RCC 7860 (cell line): ENCODE results near the gene PIK3C2G.
A peak's percentile ranks its signal among the peaks of the same experiment; 100 is the strongest.

Experiments
- DNase-seq: peaks from one replicate; pipeline ENCODE4 v3.0.0-alpha.2; 2015; ENCODE audit warnings: low spot score
- FAIRE-seq: peaks from 2 replicates; lab custom pipeline; 2012; peaks lifted over from hg19 to GRCh38; lab: Jason Lieb, UNC

PIK3C2G gene

GRCh38 chr12:18270958-18271460 is 9.7 kb downstream of the PIK3C2G start:
- FAIRE-seq = no peak
- DNase-seq = no peak

DNA sequence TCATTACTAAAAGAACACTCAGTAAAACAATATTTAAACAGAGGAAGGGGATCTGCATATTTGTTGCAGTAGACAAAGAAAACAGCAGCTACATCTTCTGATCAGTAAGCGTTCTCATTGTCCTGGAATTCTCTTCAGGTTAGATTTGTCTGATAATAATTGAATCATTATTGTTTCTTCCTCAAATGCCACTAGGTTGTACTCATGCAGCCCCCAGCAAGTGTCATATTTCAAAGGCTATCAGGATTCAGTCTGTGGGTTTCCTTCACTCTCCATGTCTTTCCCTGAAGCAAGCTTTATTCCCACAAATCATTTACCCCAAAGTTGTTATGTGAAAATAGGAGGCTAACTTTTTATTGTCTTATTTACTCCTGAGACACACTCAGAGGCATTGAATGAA is 14.7 kb downstream of the PIK3C2G start:
- FAIRE-seq (no peak), DNase-seq (peak; percentile 60)

- FAIRE-seq = no peak
Observed at GRCh38 chr12:18277196-18277595, 15.9 kb downstream of the PIK3C2G start.

DNA sequence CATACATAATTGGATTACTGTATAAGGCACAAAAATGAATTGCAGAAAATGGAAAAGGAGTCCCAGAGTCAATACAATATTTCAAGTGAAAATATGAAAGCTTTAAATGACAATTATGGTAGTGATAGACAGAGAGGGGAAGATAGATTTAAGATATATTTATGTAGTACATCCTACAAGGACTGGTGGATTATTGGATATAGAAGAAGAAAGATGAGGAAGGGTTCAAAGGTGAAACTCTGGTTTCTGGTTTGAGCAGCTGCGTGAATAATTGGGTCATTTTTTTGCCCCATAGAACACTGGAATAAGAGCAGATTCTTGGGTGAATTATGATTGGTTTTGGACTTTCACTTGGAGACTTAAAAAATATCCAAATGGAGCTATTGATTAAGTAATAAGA is 19.4 kb downstream of the PIK3C2G start:
- DNase-seq (no peak), FAIRE-seq (no peak)

More at GRCh38 chr12:18277196-18277595, 15.9 kb downstream of the PIK3C2G start:
- DNase-seq = no peak

DNA sequence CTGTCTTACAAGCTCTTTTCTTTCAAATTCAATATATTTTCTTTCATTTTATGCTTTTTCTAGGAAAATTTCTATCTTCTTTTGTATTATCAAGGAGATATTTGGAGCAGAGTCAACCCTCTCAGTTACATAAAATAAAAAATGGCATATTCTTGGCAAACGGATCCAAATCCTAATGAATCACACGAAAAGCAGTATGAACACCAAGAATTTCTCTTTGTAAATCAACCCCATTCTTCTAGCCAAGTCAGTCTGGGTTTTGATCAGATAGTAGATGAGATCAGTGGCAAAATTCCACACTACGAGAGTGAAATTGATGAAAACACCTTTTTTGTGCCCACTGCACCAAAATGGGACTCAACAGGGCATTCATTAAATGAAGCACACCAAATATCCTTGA is 20.6 kb downstream of the PIK3C2G start:
- no peak for DNase-seq
- no peak for FAIRE-seq

DNA sequence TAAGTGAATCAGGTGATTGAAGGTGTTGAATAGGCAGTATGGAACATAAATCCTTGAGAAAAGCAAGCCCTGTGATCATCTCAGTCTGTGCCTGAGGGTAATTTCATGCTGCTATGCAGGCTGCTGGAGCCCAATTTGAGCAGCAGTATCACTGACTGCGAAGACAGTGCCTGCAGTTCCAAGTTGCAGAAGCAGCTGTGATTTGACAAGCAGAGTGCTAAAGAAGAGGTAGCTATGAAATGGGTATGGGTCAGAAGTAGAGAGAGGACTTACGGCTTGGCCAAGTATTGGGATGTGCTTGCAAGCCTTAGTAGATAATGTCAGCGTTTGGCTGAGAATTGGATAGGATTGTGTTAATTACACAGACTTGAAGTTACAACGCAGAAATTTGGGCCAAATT is 22.5 kb downstream of the PIK3C2G start:
- DNase-seq (no peak), FAIRE-seq (no peak)

DNA sequence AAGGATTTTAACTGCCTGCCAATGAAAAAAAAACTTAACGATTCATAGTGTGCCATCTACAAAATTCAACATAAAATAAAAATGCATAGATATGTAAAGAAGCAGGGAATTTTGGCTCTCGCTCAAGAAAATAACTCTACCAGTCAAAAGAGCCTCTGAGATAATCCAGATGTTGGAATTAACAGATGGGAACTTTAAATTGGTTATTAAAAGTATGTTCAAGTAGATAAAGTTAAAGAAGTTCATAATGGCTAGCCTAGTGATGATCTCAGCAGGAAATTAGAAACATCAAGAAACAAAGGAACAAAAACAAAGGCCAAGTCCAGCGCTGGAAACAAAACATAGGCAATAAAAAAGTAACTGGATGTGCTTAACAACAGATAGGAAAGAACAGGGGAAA is 23.1 kb downstream of the PIK3C2G start:
- DNase-seq (no peak), FAIRE-seq (no peak)

- no peak for FAIRE-seq
Observed at GRCh38 chr12:18285161-18285560, 23.8 kb downstream of the PIK3C2G start.

GRCh38 chr12:18290386-18290785 is 29.1 kb downstream of the PIK3C2G start:
- DNase-seq = no peak
- no peak for FAIRE-seq

More at GRCh38 chr12:18285161-18285560, 23.8 kb downstream of the PIK3C2G start:
- DNase-seq = no peak

DNA sequence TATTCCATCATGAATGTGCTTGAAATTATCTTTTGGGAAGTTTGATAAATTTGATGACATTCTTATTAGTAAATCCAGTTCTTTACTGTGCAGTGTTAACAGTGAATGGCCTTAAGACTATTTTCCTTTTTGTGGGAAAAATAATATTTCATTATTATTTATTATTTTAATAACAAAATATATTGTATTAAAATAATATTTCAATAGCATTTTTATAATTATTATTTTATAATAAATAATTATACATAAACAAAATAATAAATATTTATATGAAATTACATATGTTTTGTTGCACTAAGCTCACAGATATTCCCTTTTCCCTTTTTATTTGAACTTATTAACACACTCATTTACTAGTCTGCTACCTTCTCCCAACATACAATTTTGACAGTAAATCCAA is 33.6 kb downstream of the PIK3C2G start:
- peak; percentile 64 for FAIRE-seq

DNA sequence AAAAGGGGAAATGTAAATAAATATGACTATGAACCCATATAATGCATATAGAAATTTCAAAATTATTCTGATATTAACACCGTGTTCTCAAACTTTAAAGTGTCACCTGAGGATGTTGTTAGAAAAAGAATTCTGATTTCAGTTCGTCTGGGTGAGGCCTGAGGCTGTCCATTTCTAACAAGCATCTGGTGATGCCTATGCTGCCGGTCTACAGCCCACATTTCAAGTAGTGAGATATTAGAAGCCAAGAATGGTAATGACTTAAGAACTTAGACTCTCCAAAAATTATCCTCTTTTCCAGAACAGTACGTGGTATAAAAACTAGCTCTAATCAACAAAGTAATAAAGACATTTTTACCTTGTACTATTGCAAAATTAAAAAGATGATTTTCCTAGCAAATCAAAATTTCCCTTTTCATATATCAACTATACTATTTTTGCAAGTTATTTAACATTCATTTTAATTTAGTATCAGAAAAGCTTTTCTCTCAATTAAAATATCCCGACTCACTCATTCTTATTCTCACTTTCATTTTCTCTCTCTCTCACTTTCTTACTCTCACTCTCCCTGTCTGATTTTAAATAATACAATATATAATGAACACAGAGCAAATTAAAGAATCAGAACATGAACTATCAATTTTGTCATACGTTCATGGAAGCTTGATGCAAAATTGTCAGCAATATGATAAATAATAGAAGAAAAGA is 35.0 kb downstream of the PIK3C2G start:
- FAIRE-seq (peak; percentile 16), DNase-seq (no peak)

More for the DNA sequence above, 33.6 kb downstream of the PIK3C2G start:
- no peak for DNase-seq

DNA sequence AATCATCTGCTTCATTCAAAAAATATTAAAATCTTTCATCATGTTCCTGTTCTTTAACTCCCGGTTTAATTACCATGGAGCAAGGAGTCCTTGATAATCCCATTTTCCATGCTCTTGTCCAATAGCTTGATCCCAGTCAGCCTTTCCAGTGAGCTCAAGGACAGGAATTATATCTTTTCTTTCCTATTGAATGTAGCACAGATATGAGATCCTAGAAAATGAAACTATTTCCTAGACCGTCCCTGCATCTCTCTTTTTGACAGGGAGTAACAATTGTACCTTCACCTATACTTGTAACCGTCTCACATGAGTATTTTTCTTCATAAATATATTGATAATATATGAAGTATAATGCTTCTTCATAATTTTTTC is 35.6 kb downstream of the PIK3C2G start:
- FAIRE-seq (no peak), DNase-seq (no peak)

DNA sequence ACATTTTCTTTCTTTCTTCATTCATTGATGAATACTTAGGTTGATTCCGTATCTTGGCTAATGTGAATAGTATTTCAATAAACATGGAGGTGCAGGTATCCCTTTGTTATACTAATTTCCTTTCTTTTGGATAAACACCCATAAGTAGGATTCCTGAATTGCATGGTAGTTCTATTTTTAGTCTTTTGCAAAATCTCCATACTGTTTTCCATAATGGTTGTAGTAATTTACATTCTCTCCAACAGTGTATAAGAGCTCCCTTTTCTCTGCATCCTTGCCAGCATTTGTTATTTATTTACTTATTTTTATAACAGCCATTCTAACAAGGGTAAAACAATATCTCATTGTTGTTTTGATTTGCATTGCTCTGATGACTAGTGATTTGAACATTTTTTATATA is 36.6 kb downstream of the PIK3C2G start:
- DNase-seq (no peak), FAIRE-seq (no peak)

DNA sequence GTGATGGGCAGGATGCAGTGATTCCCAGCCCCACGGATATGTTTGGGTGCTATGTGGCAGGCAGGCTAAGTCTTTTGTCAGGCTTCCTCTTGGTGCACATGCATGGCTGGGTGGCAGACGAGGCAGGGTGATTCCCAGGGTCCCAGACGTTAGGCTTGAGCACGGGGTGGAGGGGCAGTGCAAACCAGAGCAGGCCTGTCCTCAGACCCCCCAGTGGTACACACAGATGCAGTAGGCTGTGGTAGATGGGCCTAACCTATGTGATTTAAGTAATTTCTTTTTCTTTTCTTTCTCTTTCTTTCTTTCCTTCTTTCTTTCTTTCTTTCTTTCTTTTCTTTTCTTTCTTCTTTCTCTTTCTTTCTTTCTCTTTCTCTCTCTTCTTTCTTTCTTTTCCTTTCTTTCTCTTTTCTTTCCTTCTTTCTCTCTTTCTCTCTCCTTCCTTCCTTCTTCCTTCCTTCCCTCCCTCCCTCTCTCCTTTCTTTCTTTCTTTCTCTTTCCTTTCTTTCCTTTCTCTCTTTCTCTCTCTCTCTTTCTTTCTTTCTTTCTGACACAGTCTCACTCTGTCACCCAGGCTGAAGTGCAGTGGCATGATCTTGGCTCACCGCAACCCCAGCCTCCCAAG is 41.6 kb downstream of the PIK3C2G start:
- FAIRE-seq = no peak
- DNase-seq = no peak

GRCh38 chr12:18304609-18305008 is 43.3 kb downstream of the PIK3C2G start:
- FAIRE-seq (no peak), DNase-seq (no peak)

- DNase-seq (no peak), FAIRE-seq (no peak)
Observed at GRCh38 chr12:18306311-18306710, 45.0 kb downstream of the PIK3C2G start.

- DNase-seq (no peak), FAIRE-seq (no peak)
Observed at GRCh38 chr12:18313306-18313705, 52.0 kb downstream of the PIK3C2G start.

DNA sequence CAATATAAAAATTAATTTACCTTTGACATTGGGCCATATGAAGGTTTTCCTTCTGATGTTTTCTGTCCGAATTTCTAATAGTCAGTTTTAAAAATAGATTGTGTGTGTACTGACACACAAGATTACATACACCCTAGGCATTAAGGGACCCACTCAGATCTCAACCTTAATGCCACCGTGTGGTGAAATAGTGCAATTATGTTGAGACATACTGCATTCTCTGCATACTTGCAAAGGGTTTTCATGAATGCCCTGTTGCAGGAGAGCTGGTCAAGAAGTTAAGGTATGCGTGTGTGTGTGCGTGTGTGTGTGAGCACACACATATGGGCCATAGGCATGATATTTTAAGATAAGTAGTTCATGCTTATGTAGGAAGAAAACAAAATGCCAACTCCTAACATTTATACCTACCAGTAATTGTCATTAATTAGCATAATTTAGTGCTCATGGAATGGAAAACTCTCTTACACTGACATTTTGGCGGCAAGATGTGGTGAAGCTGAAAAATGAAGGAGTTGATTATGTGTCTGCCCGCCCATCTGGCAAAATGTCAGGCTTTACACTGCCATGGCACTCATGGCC is 58.8 kb downstream of the PIK3C2G start:
- peak; percentile 29 for DNase-seq
- FAIRE-seq = peak; percentile 33

DNA sequence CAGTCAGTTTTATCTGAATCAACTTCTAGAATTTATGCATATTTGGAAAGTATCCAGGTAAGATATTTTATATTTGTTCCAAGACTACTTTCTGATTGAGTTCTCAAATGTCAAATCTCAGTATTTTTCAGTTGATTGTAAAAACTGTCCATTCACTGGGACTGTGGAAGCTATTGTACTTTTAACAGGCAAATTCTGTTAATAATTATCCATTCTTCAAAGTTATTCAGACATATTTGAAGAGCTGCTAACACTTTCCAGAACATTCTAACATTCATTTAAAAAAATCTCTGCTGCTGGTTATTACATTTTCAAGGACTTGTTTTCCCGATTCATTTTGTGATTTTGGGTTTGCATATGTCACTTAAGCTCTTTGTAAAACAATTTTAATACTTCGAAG is 59.7 kb downstream of the PIK3C2G start:
- no peak for DNase-seq
- FAIRE-seq = no peak

- FAIRE-seq = no peak
- DNase-seq = no peak
Observed at GRCh38 chr12:18323159-18323558, 61.8 kb downstream of the PIK3C2G start.

DNA sequence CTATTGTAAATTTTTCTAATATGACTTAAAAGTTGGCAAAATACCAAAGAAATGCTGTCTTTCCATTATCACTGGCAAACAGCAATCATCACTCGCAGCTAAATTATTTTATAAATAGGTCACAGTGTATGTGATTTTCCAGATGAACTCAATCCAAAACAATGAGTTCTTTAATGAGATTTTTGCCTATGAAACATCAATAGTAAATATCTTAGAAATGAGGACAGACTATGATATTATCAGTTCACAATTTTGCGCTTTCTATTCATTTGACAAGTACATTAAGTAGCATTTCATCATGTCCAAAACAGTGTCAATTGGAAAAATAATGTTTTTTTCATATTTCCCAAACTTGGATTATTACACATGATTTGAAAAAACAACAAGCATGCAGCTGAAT is 65.7 kb downstream of the PIK3C2G start:
- FAIRE-seq (no peak), DNase-seq (no peak)

- DNase-seq = no peak
- FAIRE-seq = no peak
Observed at GRCh38 chr12:18332173-18332572, 70.9 kb downstream of the PIK3C2G start.
